K562 (cell line): Measurements from ENCODE around the gene IQCN. TPM values are rescaled to one million over a fixed set of nuclear protein-coding genes. Genes with fewer than 3 reads are reported as not detected.

Source experiments
- BHLHE40 ChIP-seq: IDR thresholded peaks from 2 replicates; pipeline ENCODE4 v1.6.1; 2011; ENCODE audit warnings: low read length, improper control_type of control experiment
- CBFA2T2 ChIP-seq: fragments of 450-650 bp; conservative IDR thresholded peaks from 2 replicates; pipeline ENCODE4 v1.6.1; 2017; ENCODE audit warnings: mild to moderate bottlenecking
- ELF1 ChIP-seq: fragments of 200-800 bp; sonication (Bioruptor generic); IDR thresholded peaks from 2 replicates; pipeline ENCODE4 v1.6.1; 2016; ENCODE audit warnings: missing genetic modification characterization, missing compliant biosample characterization
- GABPA ChIP-seq: fragments of 200-800 bp; sonication (Bioruptor generic); conservative IDR thresholded peaks from 2 replicates; pipeline ENCODE4 v1.6.1; 2016; ENCODE audit warnings: low read depth, missing genetic modification characterization, missing compliant biosample characterization
- GABPB2 ChIP-seq: fragments of 250-450 bp; sonication (Bioruptor Pico); conservative IDR thresholded peaks from 2 replicates; pipeline ENCODE4 v1.5.1; 2021; ENCODE audit warnings: mild to moderate bottlenecking
- GATA2 ChIP-seq: sonication (generic); formaldehyde crosslinking; IDR thresholded peaks from 2 replicates; pipeline ENCODE4 v1.4.0; 2020; ENCODE audit warnings: mild to moderate bottlenecking, missing genetic modification reagents
- KDM1A ChIP-seq, 2 experiments: fragments of 450-650 bp; IDR thresholded peaks; 2 replicates each; pipeline ENCODE4 v1.6.1; 2016; ENCODE audit warnings: mild to moderate bottlenecking in 2 of 2
- LARP7 ChIP-seq: fragments of 450-650 bp; IDR thresholded peaks from 2 replicates; pipeline ENCODE4 v1.6.1; 2016
- MCM7 ChIP-seq, 2 experiments: fragments of 450-650 bp; IDR thresholded peaks; 2 replicates each; pipeline ENCODE4 v1.6.1; 2016 to 2018
- MEIS2 ChIP-seq: fragments of 450-650 bp; IDR thresholded peaks from 2 replicates; pipeline ENCODE4 v1.6.1; 2014; ENCODE audit warnings: mild to moderate bottlenecking; ENCODE audit not compliant: partially characterized antibody
- PCBP1 ChIP-seq: fragments of 200-400 bp; formaldehyde crosslinking; IDR thresholded peaks from 2 replicates; pipeline ENCODE4 v1.6.1; 2018; ENCODE audit warnings: mild to moderate bottlenecking, low read depth, low read length; ENCODE audit not compliant: poor library complexity, severe bottlenecking
- PYGO2 ChIP-seq: fragments of 450-650 bp; IDR thresholded peaks from 2 replicates; pipeline ENCODE4 v1.6.1; 2016; ENCODE audit warnings: mild to moderate bottlenecking, missing genetic modification characterization, moderate library complexity, missing compliant biosample characterization
- RAD21 ChIP-seq, 2 experiments: fragments of 250-450 bp in 1 of 2; fragments of 450-650 bp in 1 of 2; sonication (Bioruptor Pico) in 1 of 2; formaldehyde crosslinking in 1 of 2; IDR thresholded peaks in 1 of 2; conservative IDR thresholded peaks in 1 of 2; 2 replicates each; pipeline versions ENCODE4 v1.4.0 to v1.8.0; 2020 to 2022; ENCODE audit warnings: mild to moderate bottlenecking in 2 of 2, moderate library complexity in 1 of 2
- RBM15 ChIP-seq: fragments of 200-400 bp; formaldehyde crosslinking; IDR thresholded peaks from 2 replicates; pipeline ENCODE4 v1.6.1; 2018; ENCODE audit warnings: mild to moderate bottlenecking, low read length, moderate library complexity; ENCODE audit not compliant: insufficient read depth
- SMAD2 ChIP-seq: fragments of 150-350 bp; IDR thresholded peaks from 2 replicates; pipeline ENCODE4 v1.6.1; 2014; ENCODE audit warnings: low read depth, mild to moderate bottlenecking, low read length
- SP2 ChIP-seq: IDR thresholded peaks from 2 replicates; pipeline ENCODE4 v1.6.1; 2011; ENCODE audit warnings: mild to moderate bottlenecking, low read depth, low read length, moderate library complexity; ENCODE audit not compliant: poor library complexity, severe bottlenecking; ENCODE audit errors: extremely low read depth
- SRSF7 ChIP-seq: fragments of 200-400 bp; formaldehyde crosslinking; optimal IDR thresholded peaks from 2 replicates; pipeline ENCODE3; 2017; ENCODE audit warnings: mild to moderate bottlenecking, low read depth, low read length
- TCF3 ChIP-seq: sonication (generic); formaldehyde crosslinking; IDR thresholded peaks from 2 replicates; pipeline ENCODE4 v1.4.0; 2020; ENCODE audit warnings: mild to moderate bottlenecking, missing genetic modification reagents
- TSC22D4 ChIP-seq: fragments of 450-650 bp; IDR thresholded peaks from 2 replicates; pipeline ENCODE4 v1.6.1; 2016; ENCODE audit warnings: missing genetic modification characterization, missing biosample characterization, control low read depth
- ZBTB33 ChIP-seq: sonication (generic); formaldehyde crosslinking; IDR thresholded peaks from 2 replicates; pipeline ENCODE4 v1.8.1; 2023; ENCODE audit warnings: mild to moderate bottlenecking, missing genetic modification reagents
- ZBTB7A ChIP-seq: IDR thresholded peaks from 2 replicates; pipeline ENCODE4 v1.6.1; 2011; ENCODE audit warnings: low read depth, mild to moderate bottlenecking, low read length, moderate library complexity, borderline replicate concordance; ENCODE audit not compliant: control insufficient read depth
- ZNF316 ChIP-seq: fragments of 450-650 bp; IDR thresholded peaks from 2 replicates; pipeline ENCODE4 v1.6.1; 2016
- ZNF668 ChIP-seq: fragments of 250-450 bp; sonication (Bioruptor Pico); IDR thresholded peaks from 2 replicates; pipeline ENCODE4 v1.8.0; 2022; ENCODE audit warnings: mild to moderate bottlenecking, inconsistent platforms
- ZNF740 ChIP-seq, 3 experiments: fragments of 200-800 bp in 1 of 3; sonication (Bioruptor generic) in 1 of 3; sonication (generic) in 1 of 3; formaldehyde crosslinking in 1 of 3; IDR thresholded peaks; 2 replicates each; pipeline versions ENCODE4 v1.6.1 to v1.8.0; 2016 to 2022; ENCODE audit warnings: mild to moderate bottlenecking in 2 of 3, missing compliant biosample characterization in 2 of 3, missing genetic modification characterization in 2 of 3, missing genetic modification reagents in 1 of 3
- polyA plus RNA-seq, 8 experiments: library from polyadenylated mRNA; depleted of rRNA in 4 of 8; stranded (reverse) in 5 of 8; unstranded in 3 of 8; fragments of >200 nt; fragmentation: Nextera tagmentation in 2 of 8; fragmentation: Illumina TruSeq in 1 of 8; extraction: Ambion mirVana in 2 of 8; extraction: Trizol in 1 of 8; gene quantifications; 2 replicates each; pipeline versions ENCODE4 v1.2.1 to v1.2.3, GENCODE V29; 2011 to 2014; ENCODE audit warnings: inconsistent platforms in 1 of 8, missing spikeins in 1 of 8
- total RNA-seq, 7 experiments: library from RNA; depleted of rRNA in 6 of 7; stranded (reverse); fragments of >200 nt in 6 of 7; fragmentation: Illumina TruSeq in 2 of 7; extraction: Trizol in 2 of 7; gene quantifications; 2 replicates each; pipeline versions ENCODE4 v1.2.1 to v1.2.3, GENCODE V29; 2011 to 2021; ENCODE audit warnings: low replicate concordance in 1 of 7
- TF ChIP-seq, protein P1 (sequence below), 2 experiments: fragments of 450-650 bp; IDR thresholded peaks; 2 replicates each; pipeline ENCODE4 v1.6.1; 2016

Gene IQCN
- total and polyA plus RNA-seq, 9 of the 15 experiments (the other 6 are each of a cell fraction or from before 2014, with no cell fraction given): 0.01 to 0.07 (median 0.04) TPM; not detected in 3

- TF ChIP-seq ZNF740 (CRISPR knock-in tag; IDR thresholded peaks at IDR 0.05): no peak; the same call in 1 of the 2 replicates
- TF ChIP-seq ZNF740 (tag; IDR thresholded peaks at IDR 0.05): 0 out of 4 replicates have a peak, but pooled peaks of 1 of the 2 experiments have one; percentile 38
- no peak for TF ChIP-seq PCBP1
- no peak for TF ChIP-seq GABPA (tag)
- TF ChIP-seq BHLHE40: peak; percentile 32; the same call in 1 of the 2 replicates
- no peak for TF ChIP-seq ELF1
- TF ChIP-seq, protein P1, sequence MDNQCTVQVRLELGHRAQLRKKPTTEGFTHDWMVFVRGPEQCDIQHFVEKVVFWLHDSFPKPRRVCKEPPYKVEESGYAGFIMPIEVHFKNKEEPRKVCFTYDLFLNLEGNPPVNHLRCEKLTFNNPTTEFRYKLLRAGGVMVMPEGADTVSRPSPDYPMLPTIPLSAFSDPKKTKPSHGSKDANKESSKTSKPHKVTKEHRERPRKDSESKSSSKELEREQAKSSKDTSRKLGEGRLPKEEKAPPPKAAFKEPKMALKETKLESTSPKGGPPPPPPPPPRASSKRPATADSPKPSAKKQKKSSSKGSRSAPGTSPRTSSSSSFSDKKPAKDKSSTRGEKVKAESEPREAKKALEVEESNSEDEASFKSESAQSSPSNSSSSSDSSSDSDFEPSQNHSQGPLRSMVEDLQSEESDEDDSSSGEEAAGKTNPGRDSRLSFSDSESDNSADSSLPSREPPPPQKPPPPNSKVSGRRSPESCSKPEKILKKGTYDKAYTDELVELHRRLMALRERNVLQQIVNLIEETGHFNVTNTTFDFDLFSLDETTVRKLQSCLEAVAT (IDR thresholded peaks at IDR 0.05): no peak
- TF ChIP-seq GATA2: no peak
- no peak for TF ChIP-seq TCF3 (CRISPR knock-in tag)
- TF ChIP-seq KDM1A (IDR thresholded peaks at IDR 0.05): peak in 1 of 2 experiments; percentile 57; a peak in 1 of 4 replicates
- TF ChIP-seq RAD21 (CRISPR knock-in tag; conservative IDR thresholded peaks at IDR 0.05 in 1 of 2, IDR thresholded peaks at IDR 0.05 in 1 of 2): peak; percentile 64 to 76
- no peak for TF ChIP-seq MCM7 (IDR thresholded peaks at IDR 0.05)
- no peak for TF ChIP-seq ZNF668 (CRISPR knock-in tag)
- TF ChIP-seq GABPB2: no peak
- no peak for TF ChIP-seq RBM15
- no peak for TF ChIP-seq LARP7
- no peak for TF ChIP-seq CBFA2T2
- no peak for TF ChIP-seq MEIS2
- no peak for TF ChIP-seq ZBTB33 (CRISPR knock-in tag)
- TF ChIP-seq SMAD2: no peak
- TF ChIP-seq TSC22D4: no peak
- peak; percentile 84; the same call in 1 of the 2 replicates for TF ChIP-seq ZBTB7A
- TF ChIP-seq PYGO2 (tag): no peak
- no peak for TF ChIP-seq SRSF7
- TF ChIP-seq ZNF316: no peak
- TF ChIP-seq SP2: no peak
Measured at GRCh38 chr19:18208098-18208951, 65.9 kb downstream of the IQCN start (continued).
